HG03442 (cell line): ENCODE measurements around the gene CDH12.
"Not testable (repeated sequence)": the region's sequence is repeated elsewhere in the genome, so short reads cannot be mapped to it uniquely, and the experiment has no call there.

Experiments used
- ATAC-seq: cut with Tn5 transposase; IDR thresholded peaks from one replicate; pipeline ENCODE4 v1.9.1; 2021; ENCODE audit warnings: mild to moderate bottlenecking, moderate library complexity; ENCODE audit not compliant: unreplicated experiment

Gene CDH12

GRCh38 chr5:22774214-22774613, 78.9 kb downstream of the CDH12 start:
- ATAC-seq, result not testable (repeated sequence)

GRCh38 chr5:22764736-22765135, 88.4 kb downstream of the CDH12 start:
- ATAC-seq, result no peak

- no peak for ATAC-seq
Measured at GRCh38 chr5:22757776-22758175, 95.4 kb downstream of the CDH12 start.

GRCh38 chr5:22754155-22754554, 99.0 kb downstream of the CDH12 start:
- ATAC-seq, result no peak

- no peak for ATAC-seq
Measured at GRCh38 chr5:22751536-22751935, 101.6 kb downstream of the CDH12 start.

GRCh38 chr5:22736443-22737003, 116.6 kb downstream of the CDH12 start:
- ATAC-seq, result no peak

- ATAC-seq, result no peak
Measured at GRCh38 chr5:22734907-22735306, 118.2 kb downstream of the CDH12 start.

- ATAC-seq, result no peak
Measured at GRCh38 chr5:22728610-22729009, 124.5 kb downstream of the CDH12 start.

- ATAC-seq, result no peak
Measured at GRCh38 chr5:22722491-22722890, 130.7 kb downstream of the CDH12 start.

GRCh38 chr5:22722056-22722455, 131.1 kb downstream of the CDH12 start:
- ATAC-seq, result no peak

GRCh38 chr5:22719842-22720241, 133.3 kb downstream of the CDH12 start:
- ATAC-seq, result no peak

GRCh38 chr5:22710660-22711059, 142.5 kb downstream of the CDH12 start:
- no peak for ATAC-seq

- no peak for ATAC-seq
Measured at GRCh38 chr5:22709743-22710142, 143.4 kb downstream of the CDH12 start.

- ATAC-seq, result no peak
Measured at GRCh38 chr5:22708770-22709328, 144.3 kb downstream of the CDH12 start.

GRCh38 chr5:22706901-22707300, 146.2 kb downstream of the CDH12 start:
- no peak for ATAC-seq

GRCh38 chr5:22699319-22699718, 153.8 kb downstream of the CDH12 start:
- ATAC-seq, result no peak

- no peak for ATAC-seq
Measured at GRCh38 chr5:22693121-22693520, 160.0 kb downstream of the CDH12 start.

GRCh38 chr5:22683050-22683449, 170.1 kb downstream of the CDH12 start:
- ATAC-seq, result no peak

- ATAC-seq, result no peak
Measured at GRCh38 chr5:22678886-22679285, 174.3 kb downstream of the CDH12 start.

GRCh38 chr5:22673131-22673530, 180.0 kb downstream of the CDH12 start:
- no peak for ATAC-seq

- ATAC-seq, result no peak
Measured at GRCh38 chr5:22669345-22669744, 183.8 kb downstream of the CDH12 start.

GRCh38 chr5:22665801-22666200, 187.3 kb downstream of the CDH12 start:
- ATAC-seq, result no peak

- ATAC-seq, result no peak
Measured at GRCh38 chr5:22663134-22663533, 190.0 kb downstream of the CDH12 start.
